ENCODE measurements around the gene IPPK.
A peak's percentile ranks its signal among the peaks of the same experiment; 100 is the strongest.

The IPPK gene

GRCh38 chr9:92717201-92718085 is 47.5 kb upstream of the IPPK start:
- Histone ChIP-seq H3K9me3 (ENCODE audit: control insufficient read depth, low read length) (no peaks in the 10 kb centered on the region), H2AFZ (no peak overlapping the region), H3K36me3 (ENCODE audit: control insufficient read depth, insufficient read depth, low read length) (no peaks in the 10 kb centered on the region), H3K4me3 (ENCODE audit: low read depth, low read length) (no peak overlapping the region), H3K4me1 (no peaks in the 10 kb centered on the region), H3K79me2 (no peaks in the 10 kb centered on the region), H3K4me2 (ENCODE audit: low read length) (no peak overlapping the region), H3K27me3 (ENCODE audit: control insufficient read depth, insufficient read depth, low read length) (no peaks in the 10 kb centered on the region), H3K9ac (no peak overlapping the region), H3K27ac (no peak overlapping the region)
- no peak for TF ChIP-seq CTCF (IDR thresholded peaks at IDR 0.05)

GRCh38 chr9:92716557-92716956 is 46.6 kb upstream of the IPPK start:
- no peak overlapping the region for H3K27ac ChIP-seq
- H3K36me3 ChIP-seq (ENCODE audit: control insufficient read depth, insufficient read depth, low read length), result no peaks in the 10 kb centered on the region
- H3K4me3 ChIP-seq (ENCODE audit: low read depth, low read length), result no peak overlapping the region
- H3K9me3 ChIP-seq (ENCODE audit: control insufficient read depth, low read length), result no peaks in the 10 kb centered on the region
- H2AFZ ChIP-seq, result no peak overlapping the region
- no peaks in the 10 kb centered on the region for H3K27me3 ChIP-seq (ENCODE audit: control insufficient read depth, insufficient read depth, low read length)
- no peaks in the 10 kb centered on the region for H3K79me2 ChIP-seq
- H3K4me2 ChIP-seq (ENCODE audit: low read length), result no peak overlapping the region
- TF ChIP-seq CTCF (IDR thresholded peaks at IDR 0.05), result peak; percentile 76
- no peaks in the 10 kb centered on the region for H3K4me1 ChIP-seq
- H3K9ac ChIP-seq, result no peak overlapping the region

GRCh38 chr9:92715488-92716231 is 45.7 kb upstream of the IPPK start:
- Histone ChIP-seq H2AFZ (no peak overlapping the region), H3K36me3 (ENCODE audit: control insufficient read depth, insufficient read depth, low read length) (no peaks in the 10 kb centered on the region)

GRCh38 chr9:92714787-92715487 is 45.0 kb upstream of the IPPK start:
- no peak overlapping the region for H3K27ac ChIP-seq
- H3K4me2 ChIP-seq (ENCODE audit: low read length), result no peak overlapping the region
- no peaks in the 10 kb centered on the region for H3K9me3 ChIP-seq (ENCODE audit: control insufficient read depth, low read length)
- TF ChIP-seq CTCF (IDR thresholded peaks at IDR 0.05), result no peak
- H3K4me1 ChIP-seq, result no peaks in the 10 kb centered on the region
- H3K4me3 ChIP-seq (ENCODE audit: low read depth, low read length), result no peak overlapping the region
- no peaks in the 10 kb centered on the region for H3K79me2 ChIP-seq
- H3K9ac ChIP-seq, result no peak overlapping the region
- H2AFZ ChIP-seq, result no peak overlapping the region
- H3K27me3 ChIP-seq (ENCODE audit: control insufficient read depth, insufficient read depth, low read length), result no peaks in the 10 kb centered on the region
- no peaks in the 10 kb centered on the region for H3K36me3 ChIP-seq (ENCODE audit: control insufficient read depth, insufficient read depth, low read length)

More at GRCh38 chr9:92715488-92716231, 45.7 kb upstream of the IPPK start:
- Histone ChIP-seq H3K4me1 (no peaks in the 10 kb centered on the region), H3K9me3 (ENCODE audit: control insufficient read depth, low read length) (no peaks in the 10 kb centered on the region), H3K27ac (no peak overlapping the region), H3K9ac (no peak overlapping the region), H3K27me3 (ENCODE audit: control insufficient read depth, insufficient read depth, low read length) (no peaks in the 10 kb centered on the region), H3K4me2 (ENCODE audit: low read length) (no peak overlapping the region), H3K79me2 (no peaks in the 10 kb centered on the region), H3K4me3 (ENCODE audit: low read depth, low read length) (no peak overlapping the region)
- no peak for TF ChIP-seq CTCF (IDR thresholded peaks at IDR 0.05)
